Spleen (tissue), 7 donors: ENCODE data around the gene YWHAQ.
"Not testable (repeated sequence)": the region's sequence is repeated elsewhere in the genome, so short reads cannot be mapped to it uniquely, and the experiment has no call there.

ENCODE experiments used
- CTCF ChIP-seq, 11 experiments: fragments of 200-600 bp in 7 of 11; fragments of 450-650 bp in 4 of 11; sonication (generic) in 4 of 11; IDR thresholded peaks in 8 of 11; conservative IDR thresholded peaks in 3 of 11; 1 replicate in 7 of 11; 2 replicates in 4 of 11; pipeline versions ENCODE4 v1.4.0 to v1.8.0; 2016 to 2021; ENCODE audit warnings: antibody characterized with exemption in 11 of 11, inconsistent platforms in 4 of 11, mild to moderate bottlenecking in 1 of 11
- POLR2A ChIP-seq, 3 donors: fragments of 450-650 bp; IDR thresholded peaks; one replicate each; pipeline ENCODE4 v1.5.1; 2017; ENCODE audit warnings: antibody characterized with exemption in 3 of 3, mild to moderate bottlenecking in 1 of 3
- POLR2AphosphoS5 ChIP-seq, 3 donors: sonication (generic); formaldehyde crosslinking; IDR thresholded peaks; one replicate each; pipeline ENCODE4 v1.5.1; 2017; ENCODE audit warnings: antibody characterized with exemption in 3 of 3
- donor health status: DM: no; HTN: no; CAD: no; lungs with moderate emphysema.
- donor health status: DM: no; HTN: no; CAD: no.
- donor health status: DM: no; HTN: no; CAD: no.

- not testable (repeated sequence) for TF ChIP-seq CTCF (IDR thresholded peaks at IDR 0.05 in 8 of 11, conservative IDR thresholded peaks at IDR 0.05 in 3 of 11); POLR2AphosphoS5 (IDR thresholded peaks at IDR 0.05); POLR2A (IDR thresholded peaks at IDR 0.05)
These were observed 45.9 kb downstream of the YWHAQ start for GRCh38 chr2:9584902-9585301.
